C4-2B (cell line): ENCODE measurements around the gene EPN2.
A peak's percentile ranks its signal among the peaks of the same experiment; 100 is the strongest.

Experiments
- H3K27ac ChIP-seq: fragments of 450-650 bp; 2 replicates; pipeline ENCODE4 v1.5.1; 2017
- CTCF ChIP-seq: fragments of 450-650 bp; conservative IDR thresholded peaks from 2 replicates; pipeline ENCODE4 v1.5.1; 2017; ENCODE audit warnings: mild to moderate bottlenecking
- ZFX ChIP-seq: fragments of 450-650 bp; IDR thresholded peaks from 2 replicates; pipeline ENCODE4 v1.6.1; 2017

Gene EPN2

GRCh38 chr17:19304751-19305150 is 67.6 kb downstream of the EPN2 start:
- TF ChIP-seq CTCF (no peak), ZFX (no peak)
- 0 out of 2 replicates have a peak overlapping the region, but pooled peaks have one; percentile 14 for H3K27ac ChIP-seq

DNA sequence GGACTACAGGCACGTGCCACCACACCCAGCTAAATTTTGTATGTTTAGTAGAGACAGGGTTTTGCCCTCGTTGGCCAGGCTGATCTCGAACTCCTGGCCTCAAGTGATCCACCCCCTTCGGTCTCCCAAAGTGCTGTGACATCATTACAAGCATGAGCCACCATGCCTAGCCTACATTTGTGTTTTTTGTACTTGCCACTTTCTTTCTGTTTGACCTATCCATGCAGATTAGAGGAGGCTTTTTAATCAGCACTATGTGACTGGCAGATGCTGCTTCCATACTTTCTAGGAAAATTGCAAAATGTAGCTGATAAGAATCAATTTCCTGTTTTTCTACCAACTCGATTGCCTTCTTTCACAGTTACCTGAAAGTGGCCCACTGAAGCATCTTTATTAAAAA is 68.1 kb downstream of the EPN2 start:
- H3K27ac ChIP-seq: no peak overlapping the region
- TF ChIP-seq CTCF: no peak
- TF ChIP-seq ZFX: no peak

DNA sequence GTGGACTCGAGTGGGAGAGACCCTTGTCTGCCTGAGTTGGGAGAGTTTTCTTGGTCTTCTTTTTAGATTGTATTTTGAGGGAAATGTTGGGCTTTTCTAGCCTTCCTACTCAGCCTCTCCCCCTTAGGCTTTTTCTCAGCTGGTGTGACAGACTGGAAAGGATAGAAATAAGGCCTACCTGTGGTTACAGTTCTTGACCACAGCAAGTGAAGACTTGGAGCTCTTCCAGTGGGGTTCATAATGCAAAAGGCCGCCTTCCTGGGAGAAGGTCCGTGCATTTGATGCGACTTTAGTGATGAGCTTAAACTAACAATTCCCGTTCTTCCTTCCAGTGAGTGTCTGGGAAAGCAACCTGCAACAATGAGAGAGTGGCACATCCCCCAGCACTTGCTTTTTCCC is 68.6 kb downstream of the EPN2 start:
- H3K27ac ChIP-seq: no peak overlapping the region
- TF ChIP-seq CTCF (no peak), ZFX (no peak)

DNA sequence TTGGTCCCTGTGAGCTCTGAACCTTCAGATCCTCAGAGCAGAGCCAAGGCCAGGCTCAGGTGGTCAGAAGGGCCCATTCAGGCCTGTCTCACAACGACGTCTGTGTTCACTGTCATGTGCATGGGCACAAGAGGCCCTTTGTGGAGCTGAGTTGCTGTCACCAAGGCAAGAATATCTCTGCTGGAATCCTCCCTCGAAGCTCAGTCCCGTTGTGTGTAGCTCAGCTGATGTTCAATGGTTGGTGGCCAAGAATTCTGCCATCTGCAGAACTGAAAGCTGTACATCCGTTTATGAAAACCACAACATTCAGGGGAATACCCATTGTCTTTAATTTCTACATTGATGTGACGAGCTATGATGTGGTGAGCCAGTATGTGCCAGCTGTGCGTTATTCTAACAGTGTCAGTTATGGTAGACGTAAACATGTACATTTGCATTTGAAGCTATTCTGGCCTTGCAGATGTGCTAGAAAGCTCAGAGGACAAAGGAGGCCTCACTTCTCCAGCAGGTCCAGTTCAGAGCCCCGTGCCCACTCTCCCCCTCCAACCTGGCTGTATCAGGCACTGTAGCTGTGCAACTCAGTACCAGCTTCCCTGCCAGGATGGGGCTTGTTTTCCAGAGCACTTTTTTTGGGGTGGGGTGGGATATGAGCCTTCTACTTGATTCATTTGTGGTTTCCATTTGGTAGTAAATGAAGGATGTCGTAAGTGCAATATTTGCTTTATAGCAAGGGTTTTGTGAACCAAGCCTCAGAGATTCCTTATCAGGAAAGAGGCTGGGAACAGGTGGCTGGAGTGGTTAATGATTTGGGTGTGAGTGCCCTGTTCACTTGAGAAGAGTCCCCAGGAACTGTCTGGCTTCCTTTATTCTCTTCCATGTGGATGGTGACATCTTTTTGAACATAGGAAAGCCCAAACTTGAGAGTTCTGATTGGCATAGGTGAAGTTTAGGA is 69.3 kb downstream of the EPN2 start:
- H3K27ac ChIP-seq: no peak overlapping the region
- TF ChIP-seq ZFX (no peak), CTCF (no peak)

DNA sequence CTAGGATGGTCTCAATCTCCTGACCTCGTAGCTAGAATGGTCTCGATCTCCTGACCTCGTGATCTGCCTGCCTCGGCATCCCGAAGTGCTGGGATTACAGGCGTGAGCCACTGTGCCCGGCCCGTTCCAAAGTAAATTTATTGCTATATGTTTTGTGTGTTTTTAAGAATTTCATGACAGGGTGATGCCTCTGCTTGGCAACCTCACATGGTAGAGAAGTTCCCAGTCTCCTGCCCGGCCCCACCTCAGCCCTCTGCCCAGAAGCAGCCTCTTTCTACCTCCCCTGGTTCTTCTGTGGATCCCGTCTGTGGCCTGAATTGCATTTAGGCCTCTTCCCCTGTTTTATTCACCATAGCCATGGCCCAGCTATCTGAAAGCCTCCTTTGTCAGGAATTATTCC is 70.4 kb downstream of the EPN2 start:
- H3K27ac ChIP-seq: no peak overlapping the region
- TF ChIP-seq ZFX (no peak), CTCF (no peak)

DNA sequence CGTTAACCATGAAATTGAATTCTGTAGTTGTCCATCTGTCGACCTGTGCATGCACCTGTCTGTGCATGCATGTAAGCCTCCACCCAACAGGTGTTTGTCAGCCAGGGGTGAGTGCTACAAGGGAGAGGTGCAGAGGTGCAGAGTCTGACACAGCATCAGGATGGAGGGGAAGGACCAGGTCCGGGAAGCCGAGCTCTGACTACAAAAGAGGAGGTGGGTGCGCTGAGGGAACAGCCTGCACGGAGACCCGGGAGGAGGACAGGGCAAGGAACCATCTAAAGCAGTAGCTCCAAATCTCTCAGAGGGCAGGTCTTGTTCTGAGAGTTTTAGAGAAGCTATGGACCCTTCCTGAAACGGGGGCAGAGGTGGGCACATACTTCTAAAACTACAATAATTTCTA is 71.2 kb downstream of the EPN2 start:
- H3K27ac ChIP-seq: no peak overlapping the region
- TF ChIP-seq ZFX (no peak), CTCF (no peak)

DNA sequence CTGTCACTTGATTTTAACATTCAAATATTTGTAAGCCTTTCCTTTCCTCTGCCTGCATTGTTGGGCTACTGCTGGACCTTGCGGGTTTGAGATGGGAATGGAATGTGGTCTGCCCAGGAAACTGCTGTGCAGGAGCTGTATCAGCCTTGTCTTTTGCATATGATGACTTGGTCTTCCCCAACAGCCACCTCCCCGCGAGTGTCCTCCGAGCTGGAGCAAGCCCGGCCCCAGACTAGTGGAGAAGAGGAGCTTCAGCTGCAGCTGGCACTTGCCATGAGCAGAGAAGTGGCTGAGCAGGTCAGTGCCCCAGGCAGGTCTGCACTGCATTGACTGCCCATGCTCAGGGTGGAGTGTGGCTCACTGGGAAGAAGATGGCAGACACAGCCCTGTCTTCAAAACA is 72.5 kb downstream of the EPN2 start:
- no peak overlapping the region for H3K27ac ChIP-seq
- no peak for TF ChIP-seq CTCF
- TF ChIP-seq ZFX: no peak
